Hematopoietic multipotent progenitor cell (in vitro differentiated cells): ENCODE data around the gene COA4. TPM values are rescaled to one million over a fixed set of nuclear protein-coding genes. Genes with fewer than 3 reads are reported as not detected.
A peak's percentile ranks its signal among the peaks of the same experiment; 100 is the strongest.

ENCODE experiments used
- DNase-seq, 3 donors: peaks; one replicate each; pipeline ENCODE4 v3.0.0-alpha.2; 2011 to 2015; ENCODE audit warnings: low read depth in 2 of 3, low spot score in 2 of 3
- total RNA-seq: library from RNA; depleted of rRNA; stranded (reverse); fragments of >200 nt; gene quantifications from one replicate; pipeline ENCODE4 v1.2.3, GENCODE V29; 2012

Gene COA4
- total RNA-seq, 1 donor = 80.2 TPM

GRCh38 chr11:73866586-73866996 is 10.1 kb downstream of the COA4 start:
- DNase-seq = no peak

- DNase-seq = no peak
Measured at GRCh38 chr11:73866095-73866579, 10.5 kb downstream of the COA4 start.

GRCh38 chr11:73862986-73863385 is 13.7 kb downstream of the COA4 start:
- no peak for DNase-seq

GRCh38 chr11:73860202-73860601 is 16.4 kb downstream of the COA4 start:
- no peak for DNase-seq

GRCh38 chr11:73859671-73860070 is 17.0 kb downstream of the COA4 start:
- DNase-seq = no peak

GRCh38 chr11:73856031-73856567 is 20.5 kb downstream of the COA4 start:
- DNase-seq = no peak

GRCh38 chr11:73854680-73855079 is 22.0 kb downstream of the COA4 start:
- DNase-seq = no peak

GRCh38 chr11:73852049-73852448 is 24.6 kb downstream of the COA4 start:
- no peak for DNase-seq

GRCh38 chr11:73851046-73851764 is 25.4 kb downstream of the COA4 start:
- peak in 2 of 3 donors; percentile 22 to 56 for DNase-seq

- DNase-seq = no peak
Measured at GRCh38 chr11:73839123-73839457, 37.6 kb downstream of the COA4 start.

- DNase-seq = no peak
Measured at GRCh38 chr11:73838443-73839122, 38.1 kb downstream of the COA4 start.

GRCh38 chr11:73833067-73833466 is 43.6 kb downstream of the COA4 start:
- DNase-seq = no peak

- no peak for DNase-seq
Measured at GRCh38 chr11:73830261-73830660, 46.4 kb downstream of the COA4 start.

Other genes with a start within 250 kb of the COA4 start
- gene PLEKHB1, start 230.3 kb downstream of the COA4 start, total RNA-seq = 6.5 TPM
- gene RAB6A, start 115.8 kb downstream of the COA4 start, total RNA-seq = 60.3 TPM
- 10.0 TPM for gene MRPL48, start 89.0 kb downstream of the COA4 start, total RNA-seq
- 12.1 TPM for gene PAAF1, start 153 bp upstream of the COA4 start, total RNA-seq
- under 0.01 TPM for gene DNAJB13, start 74.2 kb upstream of the COA4 start, total RNA-seq
- 243 TPM for gene UCP2, start 106.0 kb upstream of the COA4 start, total RNA-seq
- gene UCP3, start 132.2 kb upstream of the COA4 start, total RNA-seq = 2.4 TPM